Right forelimb (tissue), 1 donor: Measurements from ENCODE around the gene DNAJC4.

ENCODE experiments used
- DNase-seq: peaks from one replicate; pipeline ENCODE4 v3.0.0-alpha.2; 2018

DNAJC4 gene

DNA sequence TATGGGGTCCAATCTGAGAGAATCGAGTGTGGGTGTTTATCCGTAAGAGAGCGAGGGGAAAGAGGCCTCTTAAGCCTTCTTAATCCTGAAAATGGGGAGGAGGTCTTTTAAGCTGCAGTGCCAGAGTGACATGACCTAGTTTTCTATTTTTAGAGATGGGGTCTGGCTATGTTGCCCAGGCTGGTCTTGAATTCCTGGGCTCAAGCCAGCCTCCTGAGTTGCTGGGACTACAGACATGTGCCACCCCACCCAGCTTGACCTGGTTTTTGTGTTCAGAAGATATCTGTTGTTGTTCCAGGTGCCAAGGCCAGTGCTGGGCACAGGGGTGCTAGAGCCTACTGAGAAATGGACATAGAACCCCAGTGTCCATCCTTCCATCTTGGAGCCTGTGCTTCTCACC, 52.7 kb downstream of the DNAJC4 start:
- no peak for DNase-seq
